H9 (cell line): ENCODE data around the gene GNAS-AS1. TPM values are rescaled to one million over a fixed set of nuclear protein-coding genes. Genes with fewer than 3 reads are reported as not detected.

Source experiments
- DNase-seq: peaks from one replicate; pipeline ENCODE4 v3.0.0-alpha.2; 2017
- H2AFZ ChIP-seq: one replicate; pipeline ENCODE4 v1.6.1; 2013; ENCODE audit warnings: mild to moderate bottlenecking, low read length, control low read depth, moderate library complexity
- H2AK5ac ChIP-seq: 2 replicates; pipeline ENCODE4 v1.6.1; 2013; ENCODE audit warnings: low read length, control low read depth, mixed read lengths; ENCODE audit not compliant: insufficient read length
- H2BK120ac ChIP-seq: one replicate; pipeline ENCODE4 v1.6.1; 2013; ENCODE audit warnings: low read depth, mild to moderate bottlenecking, low read length, control low read depth, inconsistent platforms; ENCODE audit not compliant: poor library complexity, severe bottlenecking
- H2BK12ac ChIP-seq: 2 replicates; pipeline ENCODE4 v1.6.1; 2013; ENCODE audit warnings: low read length, control low read depth, mixed read lengths, low read depth; ENCODE audit not compliant: insufficient read length
- H2BK15ac ChIP-seq: 2 replicates; pipeline ENCODE4 v1.6.1; 2013; ENCODE audit warnings: low read depth, low read length, control low read depth
- H2BK20ac ChIP-seq: one replicate; pipeline ENCODE4 v1.6.1; 2013; ENCODE audit warnings: low read depth, mild to moderate bottlenecking, low read length, control low read depth, inconsistent platforms; ENCODE audit not compliant: poor library complexity, severe bottlenecking
- H2BK5ac ChIP-seq: 2 replicates; pipeline ENCODE4 v1.6.1; 2013; ENCODE audit warnings: low read length, control low read depth, mixed read lengths; ENCODE audit not compliant: insufficient read length
- H3K14ac ChIP-seq: 2 replicates; pipeline ENCODE4 v1.6.1; 2013; ENCODE audit warnings: low read length, control low read depth; ENCODE audit not compliant: insufficient read depth
- H3K18ac ChIP-seq: 2 replicates; pipeline ENCODE4 v1.6.1; 2013; ENCODE audit warnings: low read depth, mild to moderate bottlenecking, mixed read lengths, low read length, control low read depth; ENCODE audit not compliant: insufficient read length
- H3K23ac ChIP-seq: 2 replicates; pipeline ENCODE4 v1.6.1; 2013; ENCODE audit warnings: low read length, control low read depth, mixed read lengths, low read depth; ENCODE audit not compliant: insufficient read length
- H3K23me2 ChIP-seq: 2 replicates; pipeline ENCODE4 v1.6.1; 2013; ENCODE audit warnings: low read depth, mild to moderate bottlenecking, mixed read lengths, low read length, control low read depth; ENCODE audit not compliant: insufficient read length, poor library complexity, severe bottlenecking
- H3K27ac ChIP-seq: 2 replicates; pipeline ENCODE4 v1.5.1; 2013; ENCODE audit warnings: low read length, control low read depth, mixed read lengths, low read depth; ENCODE audit not compliant: insufficient read length
- H3K27me3 ChIP-seq: 2 replicates; pipeline ENCODE4 v1.6.1; 2013; ENCODE audit warnings: low read length, control low read depth, inconsistent platforms; ENCODE audit not compliant: insufficient read depth
- H3K4ac ChIP-seq: 2 replicates; pipeline ENCODE4 v1.6.1; 2013; ENCODE audit warnings: low read depth, mild to moderate bottlenecking, control low read depth, inconsistent platforms, low read length, moderate library complexity
- H3K4me1 ChIP-seq: 2 replicates; pipeline ENCODE4 v1.6.1; 2013; ENCODE audit warnings: low read length, control low read depth, inconsistent platforms; ENCODE audit not compliant: insufficient read depth
- H3K4me2 ChIP-seq: 2 replicates; pipeline ENCODE4 v1.6.1; 2013; ENCODE audit warnings: low read length, control low read depth, mixed read lengths; ENCODE audit not compliant: insufficient read length, insufficient read depth
- H3K56ac ChIP-seq: 2 replicates; pipeline ENCODE4 v1.6.1; 2013; ENCODE audit warnings: low read depth, mild to moderate bottlenecking, mixed read lengths, low read length, control low read depth; ENCODE audit not compliant: insufficient read length
- H3K79me1 ChIP-seq: 2 replicates; pipeline ENCODE4 v1.6.1; 2013; ENCODE audit warnings: low read depth, mild to moderate bottlenecking, moderate library complexity, low read length, control low read depth, inconsistent platforms; ENCODE audit not compliant: insufficient read depth, poor library complexity, severe bottlenecking
- H3K79me2 ChIP-seq: 2 replicates; pipeline ENCODE4 v1.6.1; 2013; ENCODE audit warnings: low read length, control low read depth, inconsistent platforms; ENCODE audit not compliant: insufficient read depth
- H3K9ac ChIP-seq: 2 replicates; pipeline ENCODE4 v1.6.1; 2013; ENCODE audit warnings: low read length, control low read depth, mixed read lengths; ENCODE audit not compliant: insufficient read length; ENCODE audit errors: extremely low read depth
- H3K9me3 ChIP-seq: one replicate; pipeline ENCODE4 v1.6.1; 2013; ENCODE audit warnings: low read depth, low read length, inconsistent platforms; ENCODE audit not compliant: control insufficient read depth
- H3T11ph ChIP-seq: one replicate; pipeline ENCODE4 v1.6.1; 2013; ENCODE audit warnings: mild to moderate bottlenecking, low read length, control low read depth, inconsistent platforms
- H4K20me1 ChIP-seq: one replicate; pipeline ENCODE4 v1.6.1; 2013; ENCODE audit not compliant: control insufficient read depth, insufficient read length, insufficient read depth
- H4K5ac ChIP-seq: 2 replicates; pipeline ENCODE4 v1.6.1; 2013; ENCODE audit warnings: low read depth, mild to moderate bottlenecking, mixed read lengths, low read length, control low read depth; ENCODE audit not compliant: insufficient read length
- H4K8ac ChIP-seq: replicated peaks from 2 replicates; pipeline ENCODE4 v1.6.1; 2013; ENCODE audit warnings: low read length, control low read depth, mixed read lengths, low read depth; ENCODE audit not compliant: insufficient read length
- H4K91ac ChIP-seq: 2 replicates; pipeline ENCODE4 v1.6.1; 2013; ENCODE audit warnings: low read depth, mild to moderate bottlenecking, moderate library complexity, mixed read lengths, low read length, control low read depth; ENCODE audit not compliant: insufficient read length
- H3K27ac Mint-ChIP-seq, 3 experiments: 2 replicates in 2 of 3; 3 replicates in 1 of 3; pipeline ENCODE4 v1.8.0; 2020 to 2021; ENCODE audit warnings: mixed read lengths in 3 of 3, mild to moderate bottlenecking in 1 of 3, moderate library complexity in 1 of 3
- H3K27me3 Mint-ChIP-seq: 2 replicates; pipeline ENCODE4 v1.8.0; 2021; ENCODE audit warnings: low read depth, mild to moderate bottlenecking, moderate library complexity, mixed read lengths
- H3K36me3 Mint-ChIP-seq, 3 experiments: 2 replicates in 2 of 3; 3 replicates in 1 of 3; pipeline ENCODE4 v1.8.0; 2020 to 2021; ENCODE audit warnings: low read depth in 3 of 3, mixed read lengths in 3 of 3; ENCODE audit not compliant: insufficient read depth in 1 of 3
- H3K4me1 Mint-ChIP-seq, 2 experiments: 2 replicates each; pipeline ENCODE4 v1.8.0; 2020; ENCODE audit warnings: mixed read lengths in 2 of 2
- H3K4me3 Mint-ChIP-seq, 2 experiments: 2 replicates in 1 of 2; 3 replicates in 1 of 2; pipeline ENCODE4 v1.8.0; 2020 to 2021; ENCODE audit warnings: mild to moderate bottlenecking in 2 of 2, mixed read lengths in 2 of 2, moderate library complexity in 1 of 2
- H3K9me3 Mint-ChIP-seq, 2 experiments: 2 replicates in 1 of 2; 3 replicates in 1 of 2; pipeline ENCODE4 v1.8.0; 2020; ENCODE audit warnings: mild to moderate bottlenecking in 2 of 2, mixed read lengths in 2 of 2, moderate library complexity in 1 of 2
- CTCF ChIP-seq: fragments of 200-600 bp; sonication (generic); conservative IDR thresholded peaks from 3 replicates; pipeline ENCODE4 v1.8.0; 2021; ENCODE audit warnings: antibody characterized with exemption, mild to moderate bottlenecking
- WGBS: extraction: QIAGEN DNeasy Blood & Tissue Kit; methylation state at CpG from one replicate; pipeline ENCODE4 v1.1.7; 2013; ENCODE audit warnings: missing lambda C conversion rate, low lambda C conversion rate, mixed read lengths; ENCODE audit not compliant: insufficient read length; ENCODE audit errors: extremely low coverage; 5-methylcytosine and 5-hydroxymethylcytosine counted together
- total RNA-seq: library from RNA; stranded (reverse); gene quantifications from 2 replicates; pipeline ENCODE4 v1.2.1, GENCODE V29; 2021

GNAS-AS1 gene
- total RNA-seq, 1 experiment from 2014 or later, result 11.3 TPM

GRCh38 chr20:58899512-58899911, 48.8 kb upstream of the GNAS-AS1 start:
- Histone ChIP-seq H2BK12ac (no peak overlapping the region), H4K91ac (no peak overlapping the region), H3K18ac (no peak overlapping the region), H3K27me3 (no peaks in the 10 kb centered on the region), H3K4me1 (peaks cover 15% of the 10 kb centered on the region), H3K27ac (no peak overlapping the region), H2AK5ac (no peak overlapping the region), H4K20me1 (peaks cover 2% of the 10 kb centered on the region), H2BK15ac (no peak overlapping the region), H3K4ac (no peak overlapping the region), H3K56ac (no peak overlapping the region), H3K4me2 (no peak overlapping the region), H2AFZ (no peak overlapping the region), H4K8ac (no peak overlapping the region), H3K79me1 (no peaks in the 10 kb centered on the region), H2BK120ac (no peak overlapping the region), H4K5ac (no peak overlapping the region), H3K14ac (no peak overlapping the region), H3K9ac (no peak overlapping the region), H3K9me3 (no peaks in the 10 kb centered on the region), H3K23me2 (no peaks in the 10 kb centered on the region), H2BK5ac (no peak overlapping the region), H2BK20ac (no peak overlapping the region), H3T11ph (no peak overlapping the region), H3K79me2 (peaks cover 35% of the 10 kb centered on the region; the same call in 1 of the 2 replicates), H3K23ac (no peak overlapping the region)
- peak overlapping the region in 2 of 3 experiments; percentile 44 to 94; a peak in 4 of 7 replicates for H3K27ac Mint-ChIP-seq
- no peaks in the 10 kb centered on the region for H3K27me3 Mint-ChIP-seq
- DNase-seq, result no peak
- H3K36me3 Mint-ChIP-seq, result peaks cover 21 to 69% (median 42%) of the 10 kb centered on the region in 3 experiments; a peak in 6 of 7 replicates
- H3K4me1 Mint-ChIP-seq, result peaks cover 74 to 77% of the 10 kb centered on the region in 2 experiments
- WGBS, result no CpG with 5 or more reads among the region's 10 CpGs
- peak overlapping the region; percentile 11 to 59; a peak in 4 of 5 replicates for H3K4me3 Mint-ChIP-seq
- no peaks in the 10 kb centered on the region for H3K9me3 Mint-ChIP-seq
- no peak for TF ChIP-seq CTCF
